ENCODE results near the gene MPHOSPH10.

- TF ChIP-seq EGR1 (IDR thresholded peaks at IDR 0.05) (no peak), REST (IDR thresholded peaks at IDR 0.05; ENCODE audit: low read depth) (no peak), TEAD4 (IDR thresholded peaks at IDR 0.05) (no peak), EP300 (IDR thresholded peaks at IDR 0.05; ENCODE audit: borderline replicate concordance) (no peak), MAX (IDR thresholded peaks at IDR 0.05) (no peak), NFIC (IDR thresholded peaks at IDR 0.05) (no peak), TCF12 (IDR thresholded peaks at IDR 0.05; ENCODE audit: low read depth) (no peak), RAD21 (IDR thresholded peaks at IDR 0.05; ENCODE audit: low read depth) (no peak), CREB1 (IDR thresholded peaks at IDR 0.05; ENCODE audit: low read depth) (no peak), CEBPB (IDR thresholded peaks at IDR 0.05) (no peak), TAF1 (IDR thresholded peaks at IDR 0.05; ENCODE audit: low read depth) (no peak), FOXM1 (IDR thresholded peaks at IDR 0.05; ENCODE audit: borderline replicate concordance, low read depth) (no peak)
These were observed 19.8 kb downstream of the MPHOSPH10 start for GRCh38 chr2:71150082-71150816.

Measured in Ishikawa (cell line).